RWPE2 (cell line): ENCODE measurements around the gene NUAK1.

ENCODE experiments used
- ATAC-seq: fragments of 200-7000 bp; cut with Tn5 transposase; 3 replicates; pipeline ENCODE4 v1.9.1; 2021; ENCODE audit warnings: low read depth
- DNase-seq: peaks from one replicate; pipeline ENCODE4 v3.0.0-alpha.2; 2020; ENCODE audit warnings: low spot score
- H3K27ac ChIP-seq: fragments of 450-650 bp; 2 replicates; pipeline ENCODE4 v1.5.1; 2017; ENCODE audit warnings: mild to moderate bottlenecking; ENCODE audit not compliant: poor library complexity, severe bottlenecking
- H3K27me3 ChIP-seq: fragments of 250-450 bp; sonication (Bioruptor Pico); 2 replicates; pipeline ENCODE4 v1.5.1; 2021; ENCODE audit warnings: mild to moderate bottlenecking, moderate library complexity; ENCODE audit not compliant: insufficient read depth, poor library complexity, severe bottlenecking
- H3K36me3 ChIP-seq: fragments of 250-450 bp; sonication (Bioruptor Pico); 2 replicates; pipeline ENCODE4 v1.5.1; 2020; ENCODE audit warnings: low read depth, mild to moderate bottlenecking, moderate library complexity
- H3K4me1 ChIP-seq: fragments of 250-450 bp; sonication (Bioruptor Pico); 2 replicates; pipeline ENCODE4 v1.5.1; 2021; ENCODE audit warnings: mild to moderate bottlenecking, moderate library complexity; ENCODE audit not compliant: insufficient read depth, poor library complexity, severe bottlenecking
- H3K4me3 ChIP-seq: fragments of 250-450 bp; sonication (Bioruptor Pico); 2 replicates; pipeline ENCODE4 v1.5.1; 2021; ENCODE audit warnings: mild to moderate bottlenecking, moderate library complexity; ENCODE audit not compliant: severe bottlenecking
- H3K9me3 ChIP-seq: fragments of 250-450 bp; sonication (Bioruptor Pico); 2 replicates; pipeline ENCODE4 v1.5.1; 2021; ENCODE audit warnings: mild to moderate bottlenecking, moderate library complexity; ENCODE audit not compliant: severe bottlenecking
- CTCF ChIP-seq: fragments of 450-650 bp; IDR thresholded peaks from one replicate; pipeline ENCODE4 v1.5.1; 2017; ENCODE audit warnings: mild to moderate bottlenecking, moderate library complexity; ENCODE audit not compliant: poor library complexity, severe bottlenecking

The NUAK1 gene

DNA sequence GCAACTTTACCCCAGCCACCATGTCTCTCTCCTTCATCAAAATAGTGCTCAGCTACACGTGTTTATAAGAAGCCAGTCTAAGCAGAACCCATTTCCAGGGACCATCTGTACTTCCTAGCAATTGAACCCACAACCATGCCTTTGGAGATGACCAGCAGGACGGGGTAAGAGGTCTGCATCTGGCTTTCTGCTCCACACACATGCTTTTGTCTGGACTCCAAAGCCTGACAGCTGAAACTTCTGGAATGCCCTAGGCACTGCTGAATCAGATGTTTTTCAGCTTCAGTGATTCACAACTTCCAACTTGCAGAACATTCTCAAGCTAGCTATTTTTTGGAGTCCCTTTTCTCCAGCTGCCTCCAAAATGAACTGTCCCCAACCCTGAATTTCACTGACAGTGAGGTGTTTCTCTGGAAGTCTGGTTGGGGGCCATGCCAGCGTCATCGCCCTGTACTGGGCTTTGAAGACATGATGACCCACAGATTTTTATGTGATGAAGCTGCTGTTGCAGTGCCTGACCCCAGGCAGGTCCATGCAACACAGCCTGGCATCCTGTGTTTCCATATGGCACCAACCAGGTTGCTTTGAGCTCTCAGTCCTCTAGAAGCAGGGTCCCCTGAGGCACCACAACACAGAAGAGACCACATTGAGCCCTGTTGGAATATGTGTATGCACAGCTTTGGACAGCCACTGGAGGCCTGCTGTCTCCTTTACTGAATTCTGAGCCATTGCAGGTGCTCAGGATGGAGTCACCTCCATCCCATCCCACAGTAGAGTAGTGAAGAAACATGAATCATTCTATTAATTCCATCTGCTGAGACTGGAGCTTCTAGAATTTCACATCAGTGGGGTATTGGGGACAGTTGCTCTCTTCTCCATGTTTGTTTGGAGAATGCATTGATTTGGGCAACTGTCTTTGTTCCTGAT lies 80.2 kb downstream of the NUAK1 start:
- Histone ChIP-seq H3K27ac (no peak overlapping the region), H3K9me3 (no peaks in the 10 kb centered on the region), H3K27me3 (no peaks in the 10 kb centered on the region), H3K4me3 (no peak overlapping the region), H3K36me3 (no peaks in the 10 kb centered on the region), H3K4me1 (no peaks in the 10 kb centered on the region)
- no peak for TF ChIP-seq CTCF
- ATAC-seq, result no peak; the same call in 2 of the 3 replicates
- DNase-seq, result no peak

DNA sequence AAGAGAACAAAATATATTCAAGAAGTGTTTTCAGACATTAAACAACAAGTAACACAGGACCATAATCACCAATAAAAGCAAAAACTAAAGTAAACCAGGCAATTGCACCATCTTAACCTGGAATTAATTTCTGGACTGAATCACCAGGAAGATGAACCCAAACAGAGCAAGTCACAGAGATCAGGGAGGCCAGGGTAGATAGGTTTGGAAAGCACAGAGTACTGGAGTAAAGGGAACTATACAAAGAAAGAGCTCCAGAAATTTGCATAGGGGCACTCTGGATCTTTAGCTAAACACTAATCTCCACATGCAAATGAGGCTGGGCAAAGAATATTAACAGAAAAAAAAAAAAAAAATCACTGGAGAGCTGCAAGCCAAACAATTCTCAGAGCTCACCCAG lies 84.7 kb downstream of the NUAK1 start:
- DNase-seq (no peak), ATAC-seq (no peak)
- TF ChIP-seq CTCF, result no peak
- no peaks in the 10 kb centered on the region for H3K36me3 ChIP-seq
- no peak overlapping the region for H3K27ac ChIP-seq
- H3K27me3 ChIP-seq, result no peaks in the 10 kb centered on the region
- H3K9me3 ChIP-seq, result no peaks in the 10 kb centered on the region
- no peak overlapping the region for H3K4me3 ChIP-seq
- no peaks in the 10 kb centered on the region for H3K4me1 ChIP-seq

DNA sequence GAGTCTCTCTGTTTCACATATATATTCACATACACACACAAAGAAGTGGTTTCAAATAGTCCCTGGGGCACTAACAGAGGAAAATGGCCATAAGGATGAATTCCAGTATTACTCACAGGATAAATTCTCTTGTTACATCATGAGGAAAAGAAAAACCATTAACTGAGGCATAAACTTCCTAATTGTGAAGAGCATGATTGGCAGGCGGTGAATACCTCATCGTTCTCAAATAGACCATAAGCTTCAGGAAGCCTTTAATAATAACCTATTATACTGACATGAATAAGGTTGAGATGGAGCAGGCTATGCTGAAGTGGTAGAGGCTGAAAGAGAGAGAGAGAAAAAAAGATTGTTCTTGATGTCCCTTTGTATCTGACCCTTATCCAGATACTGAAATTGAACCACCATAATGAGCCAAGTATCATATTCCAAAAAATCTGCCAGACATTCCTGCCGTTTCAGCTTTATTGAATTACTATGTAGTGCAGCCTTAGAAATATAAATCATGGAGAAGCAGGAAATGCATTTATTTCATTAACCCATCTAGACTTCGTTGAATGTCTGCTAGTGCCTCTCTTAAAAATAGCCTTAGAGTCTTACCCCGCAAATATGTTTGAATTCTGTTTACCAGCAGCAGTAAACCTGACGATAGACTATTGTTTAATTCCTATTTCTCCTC lies 86.8 kb downstream of the NUAK1 start:
- Histone ChIP-seq H3K36me3 (no peaks in the 10 kb centered on the region), H3K4me1 (no peaks in the 10 kb centered on the region), H3K27me3 (no peaks in the 10 kb centered on the region), H3K4me3 (no peak overlapping the region), H3K9me3 (no peaks in the 10 kb centered on the region), H3K27ac (no peak overlapping the region)
- no peak for ATAC-seq
- no peak for TF ChIP-seq CTCF
- DNase-seq, result no peak

- Histone ChIP-seq H3K9me3 (no peaks in the 10 kb centered on the region), H3K36me3 (no peaks in the 10 kb centered on the region), H3K27ac (no peak overlapping the region), H3K4me1 (no peaks in the 10 kb centered on the region), H3K27me3 (no peaks in the 10 kb centered on the region), H3K4me3 (no peak overlapping the region)
- DNase-seq (no peak), ATAC-seq (no peak)
- no peak for TF ChIP-seq CTCF
These were observed 89.2 kb downstream of the NUAK1 start for GRCh38 chr12:106049546-106049945.
